Osteoblast (primary cell): ENCODE measurements around the gene OBSL1. TPM values are rescaled to one million over a fixed set of nuclear protein-coding genes. Genes with fewer than 3 reads are reported as not detected.

ENCODE experiments used
- DNase-seq: peaks from one replicate; pipeline ENCODE4 v3.0.0; 2011; ENCODE audit warnings: low spot score, mixed read lengths; ENCODE audit not compliant: insufficient read length; ENCODE audit errors: missing footprints
- H2AFZ ChIP-seq: 2 replicates; pipeline ENCODE4 v1.6.0; 2011; ENCODE audit warnings: mild to moderate bottlenecking, low read length
- H3K27ac ChIP-seq: 2 replicates; pipeline ENCODE4 v1.5.1; 2011; ENCODE audit warnings: mild to moderate bottlenecking, low read depth, low read length, moderate library complexity
- H3K27me3 ChIP-seq: 2 replicates; pipeline ENCODE4 v1.6.0; 2012; ENCODE audit warnings: mild to moderate bottlenecking, control low read depth, inconsistent platforms, low read length, moderate library complexity; ENCODE audit not compliant: insufficient read depth
- H3K36me3 ChIP-seq: 2 replicates; pipeline ENCODE4 v1.5.1; 2011; ENCODE audit warnings: mild to moderate bottlenecking, low read length, control low read depth, moderate library complexity; ENCODE audit not compliant: insufficient read depth
- H3K4me1 ChIP-seq: 2 replicates; pipeline ENCODE4 v1.5.1; 2011; ENCODE audit warnings: mild to moderate bottlenecking, low read length, control low read depth, moderate library complexity; ENCODE audit not compliant: insufficient read depth
- H3K4me2 ChIP-seq: 2 replicates; pipeline ENCODE4 v1.6.0; 2011; ENCODE audit warnings: mild to moderate bottlenecking, low read length; ENCODE audit not compliant: insufficient read depth
- H3K4me3 ChIP-seq: fragments of 200-600 bp; sonication (generic); 3 replicates; pipeline ENCODE4 v1.5.1; 2012; ENCODE audit warnings: mild to moderate bottlenecking, low read length, inconsistent platforms; ENCODE audit not compliant: insufficient read depth
- H3K79me2 ChIP-seq: 2 replicates; pipeline ENCODE4 v1.6.0; 2012; ENCODE audit warnings: mild to moderate bottlenecking, low read length, control low read depth, inconsistent platforms; ENCODE audit not compliant: insufficient read depth
- H3K9me3 ChIP-seq: 2 replicates; pipeline ENCODE4 v1.5.1; 2011; ENCODE audit warnings: low read depth, low read length, control low read depth
- H4K20me1 ChIP-seq: 2 replicates; pipeline ENCODE4 v1.6.0; 2012; ENCODE audit warnings: mild to moderate bottlenecking, low read length, control low read depth; ENCODE audit not compliant: insufficient read depth
- total RNA-seq: library from RNA; depleted of rRNA; stranded (reverse); fragments of >200 nt; gene quantifications from 2 replicates; pipeline ENCODE4 v1.2.3, GENCODE V29; 2012
- TF ChIP-seq, protein P1 (sequence below): IDR thresholded peaks from 2 replicates; pipeline ENCODE4 v1.5.1; 2011; ENCODE audit warnings: mild to moderate bottlenecking, low read depth, low read length, moderate library complexity; ENCODE audit errors: extremely low read depth

OBSL1 gene
- total RNA-seq, 1 donor: 65.9 TPM

GRCh38 chr2:219554350-219554749 is 17.0 kb downstream of the OBSL1 start:
- Histone ChIP-seq H3K4me3 (no peak overlapping the region), H3K79me2 (no peaks in the 10 kb centered on the region), H3K27ac (no peak overlapping the region), H3K36me3 (no peaks in the 10 kb centered on the region), H2AFZ (no peak overlapping the region), H3K9me3 (no peaks in the 10 kb centered on the region), H3K4me2 (no peak overlapping the region), H4K20me1 (peaks cover 2% of the 10 kb centered on the region), H3K4me1 (peaks cover 13% of the 10 kb centered on the region), H3K27me3 (peaks cover 2% of the 10 kb centered on the region)
- DNase-seq: no peak
- TF ChIP-seq, protein P1, sequence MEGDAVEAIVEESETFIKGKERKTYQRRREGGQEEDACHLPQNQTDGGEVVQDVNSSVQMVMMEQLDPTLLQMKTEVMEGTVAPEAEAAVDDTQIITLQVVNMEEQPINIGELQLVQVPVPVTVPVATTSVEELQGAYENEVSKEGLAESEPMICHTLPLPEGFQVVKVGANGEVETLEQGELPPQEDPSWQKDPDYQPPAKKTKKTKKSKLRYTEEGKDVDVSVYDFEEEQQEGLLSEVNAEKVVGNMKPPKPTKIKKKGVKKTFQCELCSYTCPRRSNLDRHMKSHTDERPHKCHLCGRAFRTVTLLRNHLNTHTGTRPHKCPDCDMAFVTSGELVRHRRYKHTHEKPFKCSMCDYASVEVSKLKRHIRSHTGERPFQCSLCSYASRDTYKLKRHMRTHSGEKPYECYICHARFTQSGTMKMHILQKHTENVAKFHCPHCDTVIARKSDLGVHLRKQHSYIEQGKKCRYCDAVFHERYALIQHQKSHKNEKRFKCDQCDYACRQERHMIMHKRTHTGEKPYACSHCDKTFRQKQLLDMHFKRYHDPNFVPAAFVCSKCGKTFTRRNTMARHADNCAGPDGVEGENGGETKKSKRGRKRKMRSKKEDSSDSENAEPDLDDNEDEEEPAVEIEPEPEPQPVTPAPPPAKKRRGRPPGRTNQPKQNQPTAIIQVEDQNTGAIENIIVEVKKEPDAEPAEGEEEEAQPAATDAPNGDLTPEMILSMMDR: no peak

- Histone ChIP-seq H3K79me2 (no peaks in the 10 kb centered on the region), H3K4me2 (no peak overlapping the region), H3K9me3 (no peaks in the 10 kb centered on the region), H2AFZ (no peak overlapping the region), H3K27me3 (peaks cover 2% of the 10 kb centered on the region), H3K4me3 (no peak overlapping the region), H3K36me3 (no peaks in the 10 kb centered on the region), H4K20me1 (peaks cover 2% of the 10 kb centered on the region), H3K4me1 (peaks cover 13% of the 10 kb centered on the region), H3K27ac (no peak overlapping the region)
- TF ChIP-seq, protein P1: no peak
- no peak for DNase-seq
These were observed 17.8 kb downstream of the OBSL1 start for GRCh38 chr2:219553463-219553963.

DNA sequence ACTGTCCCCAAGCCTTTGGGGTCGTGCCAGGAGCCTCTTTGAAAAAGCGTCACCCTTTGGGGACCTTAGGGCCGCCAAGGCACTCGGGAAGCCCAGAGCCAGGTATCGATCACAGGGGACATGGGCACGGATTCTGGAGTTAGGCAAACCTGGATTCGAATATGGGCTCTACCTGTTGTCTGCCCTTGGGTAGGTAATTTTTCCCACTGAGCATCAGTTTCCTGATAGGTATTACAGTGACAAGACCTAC is 18.2 kb downstream of the OBSL1 start:
- Histone ChIP-seq H4K20me1 (peaks cover 2% of the 10 kb centered on the region), H3K79me2 (no peaks in the 10 kb centered on the region), H3K4me2 (peak overlapping the region; percentile 88), H3K27ac (no peak overlapping the region), H2AFZ (no peak overlapping the region), H3K36me3 (no peaks in the 10 kb centered on the region), H3K4me1 (peaks cover 13% of the 10 kb centered on the region), H3K27me3 (peaks cover 2% of the 10 kb centered on the region), H3K9me3 (no peaks in the 10 kb centered on the region), H3K4me3 (peak overlapping the region; percentile 76)
- TF ChIP-seq, protein P1: no peak
- no peak for DNase-seq

GRCh38 chr2:219552382-219553167 is 18.8 kb downstream of the OBSL1 start:
- Histone ChIP-seq H3K79me2 (no peaks in the 10 kb centered on the region), H3K4me1 (peaks cover 13% of the 10 kb centered on the region), H3K9me3 (no peaks in the 10 kb centered on the region), H3K4me3 (peak overlapping the region; percentile 76), H3K36me3 (no peaks in the 10 kb centered on the region), H3K27ac (no peak overlapping the region), H3K27me3 (peaks cover 2% of the 10 kb centered on the region), H3K4me2 (peak overlapping the region; percentile 88), H4K20me1 (peaks cover 2% of the 10 kb centered on the region), H2AFZ (peak overlapping the region; percentile 85)
- TF ChIP-seq, protein P1: no peak
- peak; percentile 99 for DNase-seq
